Measurements from ENCODE around the gene INTS1.

Gene INTS1

DNA sequence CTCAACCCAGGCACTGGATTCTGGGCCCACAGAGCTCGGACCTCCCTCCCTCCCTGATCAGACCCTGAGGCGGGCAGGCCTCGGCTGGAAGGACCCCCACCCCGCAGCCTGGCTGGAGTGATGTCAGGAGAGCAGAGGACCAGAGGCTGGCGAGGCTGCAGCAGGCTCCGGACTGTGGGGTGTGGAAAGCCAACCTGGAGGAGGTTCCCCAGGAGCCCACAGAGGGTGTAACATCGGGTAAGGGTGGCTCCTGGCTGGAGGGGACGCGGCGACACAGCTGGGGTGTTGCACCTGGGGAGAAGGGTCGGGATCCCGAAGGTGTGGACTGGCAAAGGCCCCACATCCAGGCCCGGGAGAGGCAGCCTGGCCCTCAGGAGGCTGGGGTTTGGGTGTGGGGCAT is 36.0 kb downstream of the INTS1 start:
- DNase-seq (ENCODE audit: low read depth, low spot score), result no peak
- H3K27ac ChIP-seq, result no peak overlapping the region

GRCh38 chr7:1466524-1467271 is 37.5 kb downstream of the INTS1 start:
- no peak for DNase-seq (ENCODE audit: low read depth, low spot score)
- H3K27ac ChIP-seq, result no peak overlapping the region

GRCh38 chr7:1464694-1465093 is 39.5 kb downstream of the INTS1 start:
- H3K27ac ChIP-seq, result no peak overlapping the region
- DNase-seq (ENCODE audit: low read depth, low spot score), result no peak

GRCh38 chr7:1463676-1464223 is 40.4 kb downstream of the INTS1 start:
- no peak overlapping the region for H3K27ac ChIP-seq
- no peak for DNase-seq (ENCODE audit: low read depth, low spot score)

GRCh38 chr7:1461646-1462375 is 42.4 kb downstream of the INTS1 start:
- DNase-seq (ENCODE audit: low read depth, low spot score), result no peak
- H3K27ac ChIP-seq, result peak overlapping the region; percentile 68

DNA sequence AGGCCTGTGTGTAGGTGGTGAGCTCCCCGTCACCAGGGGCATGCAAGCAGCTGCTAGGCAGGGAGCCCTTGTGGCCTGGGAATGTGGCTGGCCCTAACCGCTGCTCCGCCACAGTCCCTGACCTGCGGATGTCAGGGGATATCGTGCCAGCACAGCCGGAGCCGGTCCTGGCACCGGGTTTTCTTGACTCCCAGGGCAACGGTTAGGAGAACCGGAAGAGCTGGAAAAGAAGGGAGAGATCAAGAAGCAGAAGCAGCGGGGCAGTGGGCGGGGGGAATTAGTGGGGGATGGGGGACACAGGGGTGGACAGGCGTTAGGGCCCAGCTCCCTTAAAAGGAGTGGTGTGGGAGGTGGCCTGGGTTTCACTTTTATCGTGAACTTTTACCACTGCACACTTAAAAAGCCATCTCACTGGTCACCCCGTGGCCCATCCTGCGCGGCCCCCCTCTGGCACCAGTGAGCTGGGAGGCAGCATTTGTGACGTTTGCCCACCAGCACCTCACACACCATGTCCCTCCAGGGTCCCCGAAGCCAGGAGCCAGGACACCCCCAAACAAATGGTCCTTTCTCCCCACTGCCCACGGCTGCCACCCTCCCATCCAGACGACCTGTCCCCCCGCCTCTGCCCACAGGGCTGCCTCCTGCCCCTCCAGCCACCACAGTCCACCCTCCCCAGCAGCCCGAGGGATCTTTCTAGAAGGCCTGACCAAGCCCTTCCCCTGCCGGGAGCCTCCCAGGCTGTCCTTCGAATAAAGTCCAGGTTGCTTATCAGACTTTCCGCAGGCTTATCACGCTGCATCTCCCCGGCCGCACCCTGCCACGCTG is 43.2 kb downstream of the INTS1 start:
- DNase-seq (ENCODE audit: low read depth, low spot score), result no peak
- H3K27ac ChIP-seq, result peak overlapping the region; percentile 56

- peak overlapping the region; percentile 56 for H3K27ac ChIP-seq
- DNase-seq (ENCODE audit: low read depth, low spot score), result no peak
Measured at GRCh38 chr7:1459920-1460820, 44.0 kb downstream of the INTS1 start.

DNA sequence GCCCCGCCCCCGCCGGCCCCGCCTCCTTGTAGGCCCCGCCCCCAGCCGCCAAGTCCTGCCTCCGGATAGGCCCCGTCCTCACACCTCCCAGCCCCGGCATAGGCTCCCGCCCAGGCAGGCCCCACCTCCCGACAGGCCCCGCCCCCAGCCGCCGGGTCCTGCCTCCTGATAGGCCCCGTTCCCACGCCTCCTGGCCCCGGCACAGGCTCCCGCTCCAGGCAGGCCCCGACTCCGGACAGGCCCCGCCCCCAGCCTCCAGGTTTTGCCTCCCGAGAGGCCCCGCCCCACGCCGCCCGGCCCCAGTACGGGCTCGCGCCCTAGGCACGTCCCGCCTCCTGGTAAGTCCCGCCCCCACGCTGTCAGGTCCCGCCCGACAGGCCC is 44.7 kb downstream of the INTS1 start:
- DNase-seq (ENCODE audit: low read depth, low spot score), result peak; percentile 89
- peak overlapping the region; percentile 73 for H3K27ac ChIP-seq

DNA sequence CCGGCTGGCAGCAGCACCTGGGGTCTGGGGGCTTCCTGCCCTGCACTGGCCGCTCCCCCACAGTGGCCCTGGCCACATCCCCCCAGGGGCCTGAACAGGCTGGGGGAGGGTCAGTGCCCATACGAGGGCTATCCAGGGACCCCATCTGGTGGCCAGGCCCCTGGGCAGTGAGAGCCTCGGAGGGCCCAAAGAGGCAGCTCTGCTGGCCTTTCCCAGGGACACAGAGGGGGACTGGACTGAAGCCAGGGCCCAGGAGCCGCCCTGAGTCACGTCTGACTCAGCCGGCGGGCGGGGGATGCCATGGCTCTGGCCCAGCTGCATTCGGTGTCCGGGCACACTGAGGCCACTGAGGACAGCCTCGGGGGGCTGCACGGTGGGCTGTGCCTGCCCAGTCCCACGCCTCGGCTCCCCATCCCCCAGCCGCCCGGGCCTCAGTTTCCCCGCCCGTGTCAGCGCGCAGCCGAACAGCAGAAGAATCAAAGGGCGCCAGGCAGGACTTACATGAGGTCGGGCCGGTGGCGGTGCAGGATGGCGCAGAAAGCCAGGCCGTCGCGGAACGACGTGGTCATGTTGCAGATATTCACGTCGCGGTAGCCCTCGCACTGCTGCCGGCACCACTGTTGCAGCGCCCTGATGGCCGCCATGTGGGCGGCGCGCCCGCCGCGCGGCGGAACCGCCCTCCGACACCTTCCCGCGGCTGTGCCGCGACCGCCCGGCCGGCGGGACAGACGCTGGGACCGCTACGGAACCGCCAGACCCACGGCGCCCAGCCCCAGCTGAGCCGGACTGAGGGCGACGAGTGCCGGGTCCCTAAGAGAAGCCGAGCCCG is 45.3 kb downstream of the INTS1 start, which contains the start of gene MICALL2:
Gene MICALL2, minus strand, starts transcription at position 788 of the 829 bp plus-strand sequence. Its CDS starts 144 bp downstream, at position 644.
- peak within 1 kb of the TSS; percentile 73 for H3K27ac ChIP-seq
- peak; percentile 24 for DNase-seq (ENCODE audit: low read depth, low spot score)

DNA sequence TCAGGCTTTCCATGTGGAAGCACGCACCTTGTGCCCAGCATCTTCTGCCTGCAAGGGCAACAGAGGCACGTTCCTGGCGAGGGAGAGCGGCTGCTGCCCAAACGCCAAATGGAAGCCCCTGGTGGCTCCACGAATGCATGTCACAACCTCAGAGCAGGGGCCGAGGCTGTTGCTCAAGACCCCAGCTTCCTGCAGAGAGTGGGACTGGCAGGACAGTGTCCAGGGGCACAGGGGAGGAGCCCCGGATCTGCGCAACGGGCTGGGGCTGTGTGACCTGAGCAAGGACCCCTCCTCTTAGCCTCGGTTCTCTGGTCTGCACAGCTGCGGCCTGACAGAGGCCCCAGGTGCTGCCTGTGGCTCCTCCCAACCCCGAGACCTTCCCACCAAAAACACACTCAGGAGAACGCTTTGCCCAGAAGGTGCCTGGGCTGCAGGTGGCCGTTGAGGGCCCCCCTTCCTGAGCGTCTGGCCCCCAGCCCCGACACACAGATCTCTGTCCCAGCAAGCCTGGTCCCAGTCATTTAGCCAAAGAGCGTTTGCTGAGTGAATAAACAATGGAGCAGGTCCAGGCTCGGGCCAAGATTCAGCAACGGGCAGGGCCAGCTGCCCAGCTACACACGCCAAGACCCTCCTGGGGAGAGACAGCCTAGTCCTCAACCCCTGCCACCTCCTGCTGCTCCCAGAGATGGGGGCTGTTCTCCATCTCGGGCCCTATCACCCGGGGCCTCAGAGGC is 46.1 kb downstream of the INTS1 start:
- H3K27ac ChIP-seq, result peak overlapping the region; percentile 73
- no peak for DNase-seq (ENCODE audit: low read depth, low spot score)

GRCh38 chr7:1457059-1457948 is 46.9 kb downstream of the INTS1 start:
- no peak overlapping the region for H3K27ac ChIP-seq
- no peak for DNase-seq (ENCODE audit: low read depth, low spot score)

DNA sequence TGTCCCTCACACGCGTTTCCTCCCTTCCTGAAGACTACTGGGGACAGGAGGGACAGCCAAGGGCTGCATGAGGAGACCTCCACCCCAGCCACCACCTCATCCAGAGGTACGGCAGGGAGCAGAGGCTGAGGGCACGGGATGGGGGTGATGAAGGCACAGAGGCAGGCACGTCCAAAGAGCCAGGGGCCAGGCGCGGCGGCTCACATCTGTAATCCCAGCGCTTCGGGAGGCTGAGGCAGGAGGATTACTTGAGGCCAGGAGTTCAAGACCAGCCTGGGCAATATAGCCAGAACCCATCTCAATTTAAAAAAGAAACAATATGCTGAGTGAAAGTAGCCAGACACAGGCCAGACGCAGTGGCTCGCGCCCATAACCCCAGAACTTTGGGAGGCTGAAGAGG is 48.2 kb downstream of the INTS1 start:
- no peak for DNase-seq (ENCODE audit: low read depth, low spot score)
- peak overlapping the region; percentile 82 for H3K27ac ChIP-seq

DNA sequence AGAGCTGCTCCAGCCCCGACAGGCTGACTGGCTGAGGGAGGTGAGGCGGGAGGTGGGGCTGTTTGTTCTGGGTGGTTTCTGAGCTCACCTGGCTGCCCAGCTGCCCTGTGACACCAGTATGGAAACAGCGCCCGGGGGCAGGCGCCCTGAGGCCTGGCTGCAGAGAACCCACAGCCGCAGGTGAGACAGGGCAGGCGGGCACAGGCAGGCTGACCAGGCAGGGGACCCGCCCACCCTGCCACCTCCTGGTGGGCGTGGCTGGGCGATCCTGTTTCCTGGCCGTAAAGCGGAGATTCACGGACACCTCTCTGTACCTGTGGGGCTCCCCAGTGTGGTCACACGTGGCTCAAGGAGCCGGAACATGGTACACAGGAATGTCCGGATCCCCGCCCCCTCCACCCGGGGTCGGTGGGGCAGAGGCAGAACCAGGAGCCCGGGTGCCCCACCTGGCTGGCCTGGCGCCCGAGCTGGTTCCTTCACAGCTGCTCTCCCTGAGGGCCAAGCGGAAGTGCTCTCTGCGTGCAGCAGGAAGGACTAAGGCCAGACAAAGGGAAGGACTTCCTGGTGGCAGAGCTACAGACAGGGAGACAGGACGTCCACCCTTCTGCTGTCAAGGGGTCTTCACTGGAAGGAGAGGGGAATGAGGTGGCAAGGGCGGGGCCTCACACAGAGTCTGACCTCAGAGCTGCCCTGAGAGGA is 48.8 kb downstream of the INTS1 start:
- peak; percentile 48 for DNase-seq (ENCODE audit: low read depth, low spot score)
- peak overlapping the region; percentile 82 for H3K27ac ChIP-seq

DNA sequence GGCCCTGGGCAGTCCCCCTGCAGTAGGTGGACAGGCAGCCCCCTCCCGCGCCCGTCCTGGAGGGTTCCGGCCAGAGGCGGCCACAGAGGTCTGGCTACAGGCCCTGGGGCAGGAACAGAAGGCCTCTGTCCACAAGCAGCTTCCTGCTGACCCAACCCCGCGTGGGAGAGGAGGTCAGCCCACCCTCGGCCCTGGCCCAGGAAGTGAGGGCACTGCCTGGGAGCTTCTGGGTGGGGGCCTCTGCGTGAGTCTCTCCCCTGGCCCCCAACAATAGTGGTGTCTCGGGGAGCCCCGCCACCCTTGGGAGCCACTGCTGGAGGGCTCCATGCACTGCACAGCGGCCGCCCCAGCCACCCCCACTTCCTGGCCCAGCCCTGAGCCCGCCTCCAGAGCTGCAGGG is 49.6 kb downstream of the INTS1 start:
- peak overlapping the region; percentile 82 for H3K27ac ChIP-seq
- DNase-seq (ENCODE audit: low read depth, low spot score), result no peak

DNA sequence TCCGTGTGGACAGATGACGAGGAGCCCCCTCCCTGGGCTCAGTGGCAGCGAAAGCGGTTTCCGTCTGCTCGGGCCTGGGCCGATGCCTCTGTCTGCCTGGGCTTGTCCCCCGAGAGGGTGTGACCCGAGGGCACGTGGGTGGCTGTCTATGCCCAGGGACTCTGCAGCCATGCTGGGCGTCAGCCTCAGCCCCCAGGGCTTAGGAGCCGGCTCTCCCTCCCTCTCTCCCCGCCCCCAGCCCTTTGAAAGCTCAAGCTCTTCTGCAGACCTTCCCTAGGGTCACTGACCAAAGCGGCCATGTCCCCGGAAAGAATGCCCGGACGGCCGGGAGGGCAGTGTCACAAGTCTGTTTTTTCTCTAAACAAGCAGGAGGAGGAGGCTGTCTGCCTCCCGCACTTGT is 52.0 kb downstream of the INTS1 start:
- no peak for DNase-seq (ENCODE audit: low read depth, low spot score)
- H3K27ac ChIP-seq, result no peak overlapping the region

DNA sequence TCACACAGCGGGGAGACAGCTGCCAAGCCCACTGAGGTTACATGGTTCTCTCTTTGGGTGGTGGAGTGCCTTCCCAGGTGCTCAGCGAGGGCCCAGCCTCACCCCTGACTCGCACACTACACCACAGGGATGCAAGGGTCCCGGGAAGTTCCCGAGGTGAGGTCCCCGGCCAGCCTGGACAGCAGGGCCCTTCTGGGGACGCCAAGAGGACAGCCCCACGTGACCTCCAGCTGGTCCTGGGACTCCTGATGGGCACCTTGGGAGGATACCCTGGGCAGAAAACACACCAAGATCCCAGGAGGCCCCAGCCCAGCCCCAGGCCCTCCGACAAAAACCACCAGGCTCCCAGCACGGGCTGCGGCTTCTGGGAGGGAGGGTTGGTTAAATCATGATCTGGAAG is 53.2 kb downstream of the INTS1 start:
- no peak for DNase-seq (ENCODE audit: low read depth, low spot score)
- no peak overlapping the region for H3K27ac ChIP-seq

Data from epithelial cell of prostate (primary cell).